Jurkat, Clone E6-1 (cell line): ENCODE data around the gene KCNJ8.
"Not testable (repeated sequence)": the region's sequence is repeated elsewhere in the genome, so short reads cannot be mapped to it uniquely, and the experiment has no call there.

ENCODE experiments used
- DNase-seq: peaks from one replicate; pipeline ENCODE4 v3.0.0-alpha.2; 2011; ENCODE audit warnings: low read depth, low spot score
- H3K4me3 ChIP-seq: 2 replicates; pipeline ENCODE4 v1.5.1; 2011; ENCODE audit warnings: mild to moderate bottlenecking, low read length, control low read depth, moderate library complexity

KCNJ8 gene

DNA sequence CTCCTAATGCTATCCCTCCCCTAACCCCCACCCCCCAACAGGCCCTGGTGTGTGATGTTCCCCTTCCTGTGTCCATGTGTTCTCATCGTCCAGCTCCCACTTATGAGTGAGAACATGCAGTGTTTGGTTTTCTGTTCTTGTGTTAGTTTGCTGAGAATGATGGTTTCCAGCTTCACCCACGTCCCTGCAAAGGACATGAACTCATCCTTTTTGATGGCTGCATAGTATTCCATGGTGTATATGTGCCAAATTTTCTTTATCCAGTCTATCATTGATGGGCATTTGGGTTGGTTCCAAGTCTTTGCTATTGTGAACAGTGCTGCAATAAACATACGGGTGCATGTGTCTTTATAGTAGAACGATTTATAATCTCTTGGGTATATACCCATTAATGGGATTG is 15.2 kb upstream of the KCNJ8 start:
- not testable (repeated sequence) for H3K4me3 ChIP-seq, DNase-seq

DNA sequence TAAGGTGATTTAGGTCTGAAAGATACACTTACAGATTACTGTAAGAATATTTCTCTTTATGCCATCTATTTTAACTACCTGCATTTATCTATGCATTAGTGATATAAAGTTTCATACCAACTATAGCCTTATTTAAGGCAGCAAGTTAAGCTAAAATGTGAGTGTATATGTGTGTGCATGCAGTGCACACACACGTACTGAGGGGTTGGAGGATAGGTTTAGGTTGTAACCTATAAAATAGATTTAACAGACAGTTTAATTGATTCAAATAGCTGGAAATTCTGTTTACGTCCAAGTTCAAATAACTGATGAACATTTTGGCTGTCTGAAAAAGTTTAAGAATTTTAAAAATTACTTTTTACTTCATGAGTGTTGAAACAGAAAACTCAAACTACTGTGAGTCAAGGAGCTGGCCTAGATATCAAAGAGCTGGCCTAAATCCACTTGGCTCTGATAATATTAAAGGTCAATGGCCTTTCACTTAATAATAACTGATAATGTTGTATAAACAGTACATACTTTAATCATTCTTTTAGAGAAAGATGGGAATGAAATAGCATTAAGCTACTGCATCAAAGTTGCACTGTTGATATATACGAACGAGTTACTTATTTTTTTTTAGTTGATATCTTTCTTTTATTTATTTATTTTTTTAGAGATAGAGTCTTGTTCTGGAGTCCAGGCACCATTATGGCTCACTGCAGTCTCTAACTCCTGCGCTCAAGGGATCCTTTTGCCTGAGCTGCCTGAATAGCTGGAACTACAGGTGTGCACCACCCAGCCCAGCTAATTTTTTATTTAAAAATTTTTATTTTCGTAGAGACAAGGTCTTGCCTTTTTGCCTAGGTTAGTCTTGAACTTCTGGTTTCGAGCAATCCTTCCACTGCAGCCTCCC is 13.8 kb upstream of the KCNJ8 start:
- no peak overlapping the region for H3K4me3 ChIP-seq
- no peak for DNase-seq

DNA sequence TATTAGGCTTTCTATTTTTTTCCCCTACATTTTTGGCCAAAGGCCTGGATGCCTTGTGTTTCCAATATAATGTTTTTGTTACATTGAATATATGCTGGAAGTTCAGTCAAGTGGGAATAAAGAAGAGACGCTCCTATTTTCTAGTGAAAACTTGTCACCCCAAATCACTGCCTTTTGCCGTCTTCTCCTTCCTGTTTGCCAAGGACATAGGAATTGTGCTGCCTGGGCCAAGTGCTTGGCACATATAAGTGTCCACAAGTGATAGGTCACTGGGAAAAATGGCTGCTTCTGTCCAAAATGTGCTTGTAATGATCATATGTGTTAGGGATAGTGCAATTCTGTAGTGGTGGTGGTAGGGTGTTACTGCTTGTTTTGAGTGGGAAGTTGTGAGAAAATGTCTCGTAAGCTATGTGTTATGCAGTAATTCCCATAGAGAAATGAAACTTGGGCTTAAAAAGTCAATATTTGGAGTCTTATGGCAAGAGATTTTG is 11.6 kb upstream of the KCNJ8 start:
- no peak overlapping the region for H3K4me3 ChIP-seq
- DNase-seq: no peak

DNA sequence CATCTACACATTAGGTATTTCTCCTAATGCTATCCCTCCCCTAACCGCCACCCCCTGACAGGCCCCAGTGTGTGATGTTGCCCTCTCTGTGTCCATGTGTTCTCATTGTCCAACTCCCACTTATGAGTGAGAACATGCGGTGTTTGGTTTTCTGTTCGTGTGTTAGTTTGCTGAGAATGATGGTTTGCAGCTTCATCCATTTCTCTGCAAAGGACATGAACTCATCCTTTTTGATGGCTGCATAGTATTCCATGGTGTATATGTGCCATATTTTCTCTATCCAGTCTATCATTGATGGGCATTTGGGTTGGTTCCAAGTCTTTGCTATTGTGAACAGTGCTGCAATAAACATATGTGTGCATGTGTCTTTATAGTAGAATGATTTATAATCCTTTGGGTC is 8.2 kb upstream of the KCNJ8 start:
- H3K4me3 ChIP-seq, DNase-seq: not testable (repeated sequence)

DNA sequence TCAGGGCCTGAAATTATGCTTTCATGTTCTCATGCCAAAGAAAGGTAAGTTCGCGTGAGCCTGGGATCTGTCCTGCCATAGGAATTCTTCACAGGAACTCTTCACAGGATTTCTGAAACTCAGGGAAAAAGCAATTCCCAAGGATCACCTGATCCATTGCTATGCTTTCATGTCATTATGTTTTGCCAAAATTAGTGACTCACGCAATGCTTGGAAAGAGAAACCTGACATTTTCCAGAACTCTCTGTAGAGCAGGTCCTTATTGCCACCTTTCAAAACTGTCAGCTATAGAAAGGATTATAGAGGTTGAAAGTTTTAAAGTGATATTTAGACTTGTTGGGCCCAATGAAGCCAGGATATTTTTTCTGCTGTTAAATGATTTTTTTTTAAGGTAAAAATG is 6.3 kb upstream of the KCNJ8 start:
- DNase-seq: no peak
- H3K4me3 ChIP-seq: no peak overlapping the region

DNA sequence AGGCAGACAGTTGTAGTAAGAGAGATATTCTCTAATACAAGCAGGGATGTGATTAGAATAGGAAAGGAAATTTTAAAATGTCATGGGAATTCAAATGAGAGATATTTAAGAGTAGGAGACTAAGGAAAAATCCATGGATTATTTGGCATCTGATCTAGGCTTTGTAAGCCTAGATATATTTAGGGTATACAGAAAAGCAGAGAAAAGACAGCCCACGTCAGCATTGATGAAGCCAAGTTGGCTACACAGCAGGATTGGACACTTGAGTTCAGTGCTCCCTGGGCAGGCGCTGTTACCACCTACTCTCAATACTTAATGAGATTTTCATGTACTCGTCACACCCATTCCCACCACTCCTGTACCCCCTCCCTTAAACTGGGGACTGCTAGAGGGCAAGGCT is 1.7 kb upstream of the KCNJ8 start:
- H3K4me3 ChIP-seq: no peak overlapping the region
- DNase-seq: no peak

DNA sequence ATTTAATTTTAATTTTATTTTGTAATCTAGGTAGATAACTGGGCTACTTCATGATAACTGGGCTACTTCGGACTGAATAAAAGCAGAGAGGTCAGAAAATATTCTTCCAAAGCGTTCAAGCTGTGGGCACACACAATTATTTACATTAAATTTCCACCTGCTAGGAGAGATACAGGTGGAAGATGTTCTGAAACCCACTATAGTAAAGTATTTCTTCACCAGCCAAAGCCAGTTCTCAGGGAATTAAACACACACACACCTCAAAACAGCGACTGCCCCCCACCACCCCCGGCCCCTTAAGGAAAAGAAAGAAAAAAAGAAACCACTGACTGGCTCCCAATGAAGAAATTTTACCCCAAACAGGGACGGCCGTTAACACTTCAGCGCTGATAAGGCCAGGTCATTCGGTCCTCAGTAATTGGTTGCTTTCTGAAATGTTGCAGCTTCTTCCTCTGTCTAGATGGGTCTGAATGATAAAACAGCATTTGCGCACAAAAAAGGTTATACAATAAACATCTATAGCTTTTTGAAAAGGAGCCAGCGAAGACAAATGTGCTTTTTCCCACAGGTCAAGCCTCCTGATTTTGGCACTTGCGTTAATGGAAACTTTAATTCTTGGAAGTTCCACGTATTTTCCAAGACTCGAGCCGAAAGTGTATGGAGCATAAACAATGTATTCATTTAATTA is 771 bp upstream of the KCNJ8 start:
- DNase-seq: no peak
- H3K4me3 ChIP-seq: no peak overlapping the region

DNA sequence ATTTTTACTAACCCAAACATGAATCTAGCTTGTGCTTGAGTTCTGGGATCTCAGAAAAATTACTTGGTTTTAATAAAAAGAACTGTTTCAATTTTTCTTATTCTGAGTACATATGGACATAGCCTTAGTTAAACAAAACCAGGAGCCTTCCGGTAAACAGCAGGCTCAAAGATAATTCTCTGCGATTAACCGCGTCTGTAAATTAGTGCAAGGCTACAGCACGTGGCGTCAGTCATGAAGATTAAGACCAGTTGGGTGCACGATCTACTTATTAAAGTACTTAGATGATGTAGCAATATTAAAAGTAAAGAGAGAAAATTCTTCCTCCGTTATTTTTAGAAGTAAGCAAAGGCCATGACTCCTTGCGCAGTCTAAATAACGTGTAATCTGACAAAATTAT is 700 bp downstream of the KCNJ8 start:
- DNase-seq: no peak
- H3K4me3 ChIP-seq: no peak overlapping the region

DNA sequence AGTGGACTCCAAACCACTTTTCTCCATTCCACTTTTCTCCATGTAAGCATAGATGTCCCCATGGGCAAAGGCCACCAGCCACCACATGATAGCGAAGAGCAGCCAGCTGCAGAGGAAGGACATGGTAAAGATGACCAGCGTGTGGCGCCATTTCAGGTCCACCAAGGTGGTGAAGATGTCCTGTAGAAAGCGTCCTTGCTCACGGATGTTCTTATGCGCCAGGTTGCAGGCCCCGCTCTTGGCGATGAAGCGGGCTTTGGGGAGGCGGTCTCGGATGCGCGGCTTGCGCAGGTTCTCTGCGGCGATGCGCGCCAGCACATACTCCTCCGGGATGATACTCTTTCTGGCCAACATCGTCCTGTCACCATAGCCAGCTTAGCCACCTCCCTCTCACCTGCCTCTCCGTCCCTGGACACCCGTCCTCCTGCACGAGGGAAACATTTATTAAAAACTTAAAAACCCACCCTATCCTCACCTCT is 1.2 kb downstream of the KCNJ8 start:
- no peak overlapping the region for H3K4me3 ChIP-seq
- no peak for DNase-seq

DNA sequence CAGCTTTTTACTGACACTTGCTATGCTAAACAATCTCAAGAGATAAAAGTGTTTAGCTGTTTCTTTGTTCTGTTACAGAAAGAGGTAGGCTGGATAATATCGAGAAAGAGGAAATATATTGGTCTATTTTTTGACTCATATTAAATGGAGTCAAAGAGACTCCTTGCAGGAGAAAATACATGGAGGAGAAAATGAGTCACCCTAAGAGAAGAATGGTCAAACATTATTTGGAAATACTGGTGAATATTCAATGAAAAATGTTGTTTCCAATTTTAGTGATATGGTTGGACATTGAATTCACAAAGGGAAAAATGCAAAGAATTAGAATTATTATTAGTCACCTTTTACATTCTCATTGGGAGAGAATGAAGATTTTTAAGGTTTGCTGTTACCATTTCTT is 3.2 kb downstream of the KCNJ8 start:
- DNase-seq: no peak
- H3K4me3 ChIP-seq: no peak overlapping the region

DNA sequence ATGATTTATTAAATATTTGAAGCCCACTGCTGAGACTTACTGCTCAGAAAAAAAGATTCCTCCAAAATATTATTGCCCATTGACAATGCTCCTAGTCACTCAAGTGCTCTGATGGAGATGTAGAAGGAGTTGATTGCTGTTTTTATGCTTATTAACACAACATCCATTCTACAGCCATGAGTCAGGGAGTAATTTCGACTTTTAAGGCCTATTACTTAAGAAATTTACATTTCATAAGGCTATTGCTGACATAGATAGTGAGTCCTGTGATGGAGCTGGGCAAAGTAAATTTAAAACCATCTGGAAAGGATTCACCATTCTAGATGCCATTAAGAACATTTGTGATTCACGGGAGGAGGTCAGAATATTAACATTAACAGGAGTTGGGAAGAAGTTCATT is 5.2 kb downstream of the KCNJ8 start:
- DNase-seq: no peak
- H3K4me3 ChIP-seq: no peak overlapping the region

DNA sequence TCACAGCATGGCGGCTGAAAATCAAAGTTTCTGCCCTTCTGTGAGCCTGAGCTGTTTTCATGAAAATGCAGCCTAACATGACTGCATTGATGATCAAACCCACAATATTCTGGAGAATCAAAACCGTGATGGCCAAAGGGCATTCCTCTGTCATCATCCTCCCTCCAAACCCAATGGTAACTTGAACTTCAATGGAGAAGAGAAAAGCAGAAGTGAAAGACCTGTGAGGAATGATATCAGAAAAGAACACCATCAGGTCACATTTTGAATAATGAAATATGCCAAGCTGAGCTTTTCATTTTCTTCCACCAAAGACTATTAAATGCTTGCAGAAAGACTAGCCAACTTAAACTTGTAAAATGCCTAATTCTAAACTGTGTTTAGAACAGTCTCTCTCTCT is 8.1 kb downstream of the KCNJ8 start:
- DNase-seq: no peak
- no peak overlapping the region for H3K4me3 ChIP-seq

DNA sequence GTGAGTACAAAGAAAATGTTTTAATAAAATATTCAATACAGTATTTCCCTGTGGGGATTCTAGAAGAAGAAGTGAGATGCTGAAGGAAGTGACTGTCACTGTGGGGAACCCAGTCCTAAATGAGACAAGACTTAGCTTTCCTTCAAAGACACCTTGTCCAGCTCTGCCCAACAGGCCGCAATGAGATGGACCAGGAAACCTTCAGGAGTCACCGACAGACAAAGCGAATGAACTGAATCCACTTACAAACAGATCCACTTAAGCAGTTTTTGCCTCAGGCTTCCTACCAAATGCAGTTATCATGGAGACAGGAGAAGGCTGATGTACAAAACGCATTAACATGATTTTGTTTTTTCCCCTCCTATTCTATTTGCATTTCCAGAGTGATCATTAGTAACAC is 9.6 kb downstream of the KCNJ8 start:
- DNase-seq: no peak
- no peak overlapping the region for H3K4me3 ChIP-seq

DNA sequence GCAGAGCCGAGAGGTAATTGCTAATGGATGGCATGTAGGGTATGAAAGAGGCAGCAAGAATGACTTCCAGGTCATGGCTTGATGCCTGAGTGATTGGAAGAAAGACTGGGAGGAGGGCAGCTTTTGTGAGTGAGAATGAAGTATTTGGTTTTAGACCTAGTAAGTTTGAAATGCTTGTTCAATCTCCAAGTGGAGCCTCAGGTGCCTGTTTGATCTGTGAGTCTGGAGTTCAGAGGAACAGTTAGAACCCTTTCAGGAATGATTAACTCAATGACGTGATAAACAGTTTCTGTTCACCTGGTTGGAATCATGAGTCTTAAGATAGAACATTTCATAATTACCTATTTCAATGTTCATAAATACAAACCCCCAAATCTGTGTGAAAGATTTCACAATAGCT is 10.4 kb downstream of the KCNJ8 start:
- H3K4me3 ChIP-seq: no peak overlapping the region

DNA sequence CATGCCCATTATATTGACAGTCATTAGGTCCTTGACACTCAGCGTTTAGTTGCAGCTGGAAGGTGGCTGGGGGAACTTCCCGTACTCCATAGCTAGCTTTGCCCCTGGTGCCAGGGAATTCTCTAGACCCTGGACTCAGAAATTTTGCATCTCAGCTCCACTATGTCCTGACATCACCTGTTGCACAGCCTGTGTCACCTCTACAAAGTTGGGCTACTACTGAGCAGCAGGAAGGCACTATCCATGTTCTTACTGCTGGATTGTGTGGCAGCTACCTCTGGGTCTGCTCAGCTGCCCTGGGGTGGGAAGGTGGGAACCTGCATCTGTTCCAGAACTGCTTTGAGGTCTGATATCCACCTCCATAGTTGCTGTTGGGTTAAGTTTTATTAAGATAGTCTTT is 11.0 kb downstream of the KCNJ8 start:
- no peak for DNase-seq
- H3K4me3 ChIP-seq: no peak overlapping the region

More for the DNA sequence above, 10.4 kb downstream of the KCNJ8 start:
- no peak for DNase-seq

DNA sequence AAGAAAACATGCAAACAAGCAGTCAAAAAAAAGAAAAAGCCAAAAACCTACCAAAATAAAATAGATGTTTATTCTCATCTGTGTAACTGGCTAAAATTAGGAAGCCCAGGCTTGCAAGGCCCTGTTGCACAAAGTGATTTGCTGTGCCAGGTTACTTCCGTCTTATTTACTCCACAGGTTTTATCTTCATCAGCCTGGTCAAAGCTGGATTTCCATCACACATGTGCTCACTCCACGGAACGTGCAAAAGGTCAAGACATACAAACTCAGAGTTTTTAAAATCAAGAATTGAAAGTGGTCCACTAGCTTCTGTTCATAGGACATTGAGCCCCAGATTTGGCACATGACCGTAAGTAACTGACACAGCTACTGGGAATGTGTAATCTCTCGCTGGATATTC is 14.8 kb downstream of the KCNJ8 start:
- no peak overlapping the region for H3K4me3 ChIP-seq
- no peak for DNase-seq

DNA sequence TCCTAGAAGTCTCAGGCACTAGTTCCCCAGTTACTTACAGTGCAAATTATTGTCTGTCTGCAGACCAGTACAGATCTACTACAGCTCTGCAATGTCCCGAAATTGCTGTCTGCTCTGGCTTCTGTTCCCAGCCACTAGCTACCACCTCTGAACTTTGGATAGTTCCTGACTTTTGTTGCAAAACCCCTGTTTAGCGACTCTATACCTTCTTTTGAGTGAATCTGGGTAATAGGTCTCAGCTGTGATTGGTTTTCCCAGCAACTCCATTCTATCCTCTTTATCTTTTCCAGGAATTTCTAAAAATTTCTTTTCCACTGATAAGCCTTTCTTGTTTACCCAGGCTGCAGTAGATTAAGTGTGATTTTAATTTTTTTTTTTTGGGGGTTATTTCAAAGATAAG is 16.8 kb downstream of the KCNJ8 start:
- no peak for DNase-seq
- no peak overlapping the region for H3K4me3 ChIP-seq

DNA sequence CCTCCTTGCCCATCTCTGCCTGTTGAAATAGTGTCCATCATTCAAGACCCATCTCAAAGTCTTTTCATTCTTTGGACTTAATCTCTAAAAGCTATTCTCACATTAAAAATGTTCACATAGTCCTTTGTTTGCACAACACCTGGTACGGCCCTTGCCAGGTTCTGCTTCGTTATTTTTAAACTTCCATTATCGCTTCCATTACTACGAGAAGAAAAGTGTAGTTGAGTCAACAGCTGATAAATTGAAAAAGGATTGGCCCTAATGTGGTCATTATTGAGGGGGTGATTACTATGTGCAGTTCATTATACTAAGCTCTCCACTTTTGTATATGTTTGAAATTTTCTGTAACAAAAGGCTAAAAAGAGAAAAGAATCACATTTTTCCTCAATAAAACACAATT is 17.8 kb downstream of the KCNJ8 start:
- H3K4me3 ChIP-seq: no peak overlapping the region
- DNase-seq: no peak

DNA sequence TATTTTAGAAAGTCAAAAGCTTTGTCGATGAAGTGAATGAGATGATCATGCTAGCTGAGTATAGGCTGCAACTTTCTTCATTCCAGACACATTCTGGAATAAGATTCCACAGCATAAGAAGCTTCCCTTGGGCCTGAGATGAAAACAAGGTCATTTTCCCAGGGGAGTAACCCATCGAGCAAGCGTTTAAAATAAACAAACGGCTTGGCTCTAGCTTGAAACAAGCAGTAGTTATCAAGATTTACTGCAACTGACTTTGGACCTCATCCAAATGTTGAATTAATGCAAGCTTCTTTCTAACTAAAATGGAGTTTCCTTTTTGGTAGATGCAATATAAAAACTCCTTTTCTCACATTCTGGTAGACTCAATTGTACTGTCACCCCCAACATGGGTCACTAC is 23.0 kb downstream of the KCNJ8 start:
- DNase-seq: no peak
- no peak overlapping the region for H3K4me3 ChIP-seq

DNA sequence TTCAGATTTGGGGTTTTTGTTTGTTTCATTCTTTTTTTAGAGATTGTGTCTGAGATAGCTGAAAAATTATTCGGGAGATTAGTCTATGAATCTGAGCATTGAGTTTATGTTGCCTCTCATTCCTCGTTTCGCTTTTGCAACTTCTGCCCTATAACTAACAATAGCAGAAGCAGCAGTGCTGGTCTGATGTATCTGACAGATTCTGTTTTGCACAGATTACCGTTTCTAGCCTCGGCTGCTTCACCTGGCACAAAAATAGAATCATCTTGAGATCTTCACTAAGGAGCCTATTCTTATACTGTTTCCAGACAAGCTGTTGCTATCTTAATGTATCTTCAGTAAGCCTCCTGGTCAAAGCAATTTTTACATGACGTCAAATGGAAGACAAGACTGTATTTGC is 29.2 kb downstream of the KCNJ8 start:
- H3K4me3 ChIP-seq: no peak overlapping the region
- DNase-seq: no peak
